Neuron (in vitro differentiated cells): ENCODE data around the gene AMBN.
"Not testable (repeated sequence)": the region's sequence is repeated elsewhere in the genome, so short reads cannot be mapped to it uniquely, and the experiment has no call there.

Experiments used
- H2AFZ ChIP-seq: one replicate; pipeline ENCODE4 v1.6.1; 2013; ENCODE audit warnings: low read depth, mild to moderate bottlenecking, inconsistent platforms, low read length, moderate library complexity
- H3K27me3 ChIP-seq: one replicate; pipeline ENCODE4 v1.6.1; 2013; ENCODE audit warnings: low read length; ENCODE audit not compliant: insufficient read depth
- H3K36me3 ChIP-seq: one replicate; pipeline ENCODE4 v1.6.1; 2013; ENCODE audit warnings: low read length; ENCODE audit not compliant: insufficient read depth
- H3K4me1 ChIP-seq: one replicate; pipeline ENCODE4 v1.6.1; 2013; ENCODE audit warnings: low read length; ENCODE audit not compliant: insufficient read depth
- H3K4me3 ChIP-seq: 2 replicates; pipeline ENCODE4 v1.5.1; 2013; ENCODE audit warnings: mild to moderate bottlenecking, low read length, moderate library complexity
- H3K9me3 ChIP-seq: one replicate; pipeline ENCODE4 v1.6.1; 2013; ENCODE audit warnings: low read length

The AMBN gene

GRCh38 chr4:70619778-70620177 is 27.7 kb downstream of the AMBN start:
- Histone ChIP-seq H3K36me3 (no peaks in the 10 kb centered on the region), H2AFZ (no peak overlapping the region), H3K9me3 (no peaks in the 10 kb centered on the region), H3K4me3 (no peak overlapping the region), H3K4me1 (peaks cover 5% of the 10 kb centered on the region), H3K27me3 (no peaks in the 10 kb centered on the region)

- H3K4me3 ChIP-seq, result no peak overlapping the region
- no peaks in the 10 kb centered on the region for H3K27me3 ChIP-seq
- peaks cover 5% of the 10 kb centered on the region for H3K4me1 ChIP-seq
- no peak overlapping the region for H2AFZ ChIP-seq
- no peaks in the 10 kb centered on the region for H3K36me3 ChIP-seq
- H3K9me3 ChIP-seq, result no peaks in the 10 kb centered on the region
These were observed 31.3 kb downstream of the AMBN start for GRCh38 chr4:70623323-70623722.

GRCh38 chr4:70624226-70624793 is 32.3 kb downstream of the AMBN start:
- Histone ChIP-seq H3K9me3 (no peaks in the 10 kb centered on the region), H3K4me3 (no peak overlapping the region), H3K4me1 (peaks cover 5% of the 10 kb centered on the region), H2AFZ (no peak overlapping the region), H3K27me3 (no peaks in the 10 kb centered on the region), H3K36me3 (no peaks in the 10 kb centered on the region)

GRCh38 chr4:70627620-70628019 is 35.6 kb downstream of the AMBN start:
- Histone ChIP-seq H2AFZ (no peak overlapping the region), H3K36me3 (no peaks in the 10 kb centered on the region), H3K4me1 (peaks cover 5% of the 10 kb centered on the region), H3K27me3 (no peaks in the 10 kb centered on the region), H3K9me3 (no peaks in the 10 kb centered on the region), H3K4me3 (no peak overlapping the region)

GRCh38 chr4:70628444-70628843 is 36.4 kb downstream of the AMBN start, which contains the start of gene ENAM:
ENAM (plus strand) TSS chr4:70628744; CDS start chr4:70629501, 757 bp downstream.
- H3K4me3 ChIP-seq, result no peak within 1 kb of the TSS
- peaks cover 5% of the 10 kb centered on the region for H3K4me1 ChIP-seq
- H3K27me3 ChIP-seq, result no peaks in the 10 kb centered on the region
- no peak within 1 kb of the TSS for H2AFZ ChIP-seq
- H3K9me3 ChIP-seq, result no peaks in the 10 kb centered on the region
- H3K36me3 ChIP-seq, result no peaks in the 10 kb centered on the region

- no peaks in the 10 kb centered on the region for H3K4me1 ChIP-seq
- H2AFZ ChIP-seq, result no peak overlapping the region
- H3K4me3 ChIP-seq, result no peak overlapping the region
- no peaks in the 10 kb centered on the region for H3K9me3 ChIP-seq
- H3K36me3 ChIP-seq, result no peaks in the 10 kb centered on the region
- H3K27me3 ChIP-seq, result no peaks in the 10 kb centered on the region
These were observed 37.5 kb downstream of the AMBN start for GRCh38 chr4:70629469-70630090.

GRCh38 chr4:70630162-70630561 is 38.1 kb downstream of the AMBN start:
- no peaks in the 10 kb centered on the region for H3K9me3 ChIP-seq
- H3K4me1 ChIP-seq, result no peaks in the 10 kb centered on the region
- H3K4me3 ChIP-seq, result no peak overlapping the region
- H3K27me3 ChIP-seq, result no peaks in the 10 kb centered on the region
- H3K36me3 ChIP-seq, result no peaks in the 10 kb centered on the region
- no peak overlapping the region for H2AFZ ChIP-seq

GRCh38 chr4:70632028-70632427 is 40.0 kb downstream of the AMBN start:
- no peaks in the 10 kb centered on the region for H3K27me3 ChIP-seq
- H3K4me3 ChIP-seq, result no peak overlapping the region
- no peaks in the 10 kb centered on the region for H3K36me3 ChIP-seq
- H3K4me1 ChIP-seq, result no peaks in the 10 kb centered on the region
- no peaks in the 10 kb centered on the region for H3K9me3 ChIP-seq
- H2AFZ ChIP-seq, result no peak overlapping the region

- Histone ChIP-seq H3K4me1 (no peaks in the 10 kb centered on the region), H3K27me3 (no peaks in the 10 kb centered on the region), H2AFZ (no peak overlapping the region), H3K9me3 (no peaks in the 10 kb centered on the region), H3K36me3 (no peaks in the 10 kb centered on the region), H3K4me3 (no peak overlapping the region)
These were observed 42.4 kb downstream of the AMBN start for GRCh38 chr4:70634482-70634881.

GRCh38 chr4:70637239-70637913 is 45.3 kb downstream of the AMBN start:
- no peak overlapping the region for H2AFZ ChIP-seq
- H3K9me3 ChIP-seq, result no peaks in the 10 kb centered on the region
- no peaks in the 10 kb centered on the region for H3K27me3 ChIP-seq
- no peaks in the 10 kb centered on the region for H3K36me3 ChIP-seq
- no peaks in the 10 kb centered on the region for H3K4me1 ChIP-seq
- H3K4me3 ChIP-seq, result no peak overlapping the region

GRCh38 chr4:70640192-70640591 is 48.1 kb downstream of the AMBN start:
- H3K4me3 ChIP-seq, result no peak overlapping the region
- H2AFZ ChIP-seq, result no peak overlapping the region

GRCh38 chr4:70650741-70651140 is 58.7 kb downstream of the AMBN start:
- H3K9me3 ChIP-seq, H3K4me1 ChIP-seq, H2AFZ ChIP-seq, H3K27me3 ChIP-seq, H3K36me3 ChIP-seq, H3K4me3 ChIP-seq: not testable (repeated sequence)

More at GRCh38 chr4:70640192-70640591, 48.1 kb downstream of the AMBN start:
- Histone ChIP-seq H3K36me3 (no peaks in the 10 kb centered on the region), H3K4me1 (no peaks in the 10 kb centered on the region), H3K27me3 (no peaks in the 10 kb centered on the region), H3K9me3 (no peaks in the 10 kb centered on the region)

- H3K27me3 ChIP-seq, result peaks cover 5% of the 10 kb centered on the region
- H3K4me1 ChIP-seq, result no peaks in the 10 kb centered on the region
- H3K4me3 ChIP-seq, result no peak overlapping the region
- H3K9me3 ChIP-seq, result no peaks in the 10 kb centered on the region
- no peaks in the 10 kb centered on the region for H3K36me3 ChIP-seq
- no peak overlapping the region for H2AFZ ChIP-seq
These were observed 59.9 kb downstream of the AMBN start for GRCh38 chr4:70651864-70652506.
